K562 (cell line): ENCODE measurements around the gene CAMP.

Experiments used
- NCOA4 ChIP-seq: fragments of 450-650 bp; IDR thresholded peaks from 2 replicates; pipeline ENCODE4 v1.6.1; 2018; ENCODE audit warnings: mild to moderate bottlenecking; ENCODE audit not compliant: partially characterized antibody
- TF ChIP-seq, protein P1 (sequence below), 2 experiments: fragments of 450-650 bp; conservative IDR thresholded peaks; 2 replicates each; pipeline ENCODE4 v1.6.1; 2017; ENCODE audit warnings: mild to moderate bottlenecking in 2 of 2, moderate library complexity in 2 of 2

DNA sequence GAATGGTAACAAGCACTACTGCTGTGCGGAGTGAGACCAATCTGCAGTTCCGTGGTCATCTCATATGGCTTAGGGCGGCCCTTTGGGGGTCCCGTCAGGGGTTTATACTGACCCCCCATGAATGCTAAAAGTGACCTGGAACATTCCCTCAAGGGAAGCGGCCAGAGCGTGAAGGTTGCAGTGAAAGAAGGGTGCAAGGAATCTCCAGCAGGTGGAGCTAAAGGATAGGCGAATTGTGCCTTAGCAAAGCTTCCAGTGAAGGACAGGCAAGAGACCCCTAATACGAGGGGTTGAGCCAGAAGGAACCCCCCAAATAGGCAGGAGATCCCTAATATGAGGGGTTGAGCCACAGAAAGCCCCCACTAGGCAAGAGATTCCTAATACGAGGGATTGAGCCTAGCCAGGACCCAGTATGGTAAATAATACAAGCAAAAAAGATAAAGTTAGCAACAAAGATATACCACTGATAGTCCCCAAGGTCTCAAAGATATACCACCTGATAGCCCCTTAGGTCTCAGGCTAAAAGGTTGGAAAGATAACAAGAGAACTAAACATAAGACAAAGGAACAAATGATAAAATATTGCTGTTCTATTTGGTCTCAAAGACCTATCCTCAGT is 50.4 kb downstream of the CAMP start:
- TF ChIP-seq, protein P1, sequence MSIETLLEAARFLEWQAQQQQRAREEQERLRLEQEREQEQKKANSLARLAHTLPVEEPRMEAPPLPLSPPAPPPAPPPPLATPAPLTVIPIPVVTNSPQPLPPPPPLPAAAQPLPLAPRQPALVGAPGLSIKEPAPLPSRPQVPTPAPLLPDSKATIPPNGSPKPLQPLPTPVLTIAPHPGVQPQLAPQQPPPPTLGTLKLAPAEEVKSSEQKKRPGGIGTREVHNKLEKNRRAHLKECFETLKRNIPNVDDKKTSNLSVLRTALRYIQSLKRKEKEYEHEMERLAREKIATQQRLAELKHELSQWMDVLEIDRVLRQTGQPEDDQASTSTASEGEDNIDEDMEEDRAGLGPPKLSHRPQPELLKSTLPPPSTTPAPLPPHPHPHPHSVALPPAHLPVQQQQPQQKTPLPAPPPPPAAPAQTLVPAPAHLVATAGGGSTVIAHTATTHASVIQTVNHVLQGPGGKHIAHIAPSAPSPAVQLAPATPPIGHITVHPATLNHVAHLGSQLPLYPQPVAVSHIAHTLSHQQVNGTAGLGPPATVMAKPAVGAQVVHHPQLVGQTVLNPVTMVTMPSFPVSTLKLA (conservative IDR thresholded peaks at IDR 0.05): no peak
- no peak for TF ChIP-seq NCOA4
